GM15510 (cell line): ENCODE results near the gene NXPE1.

Experiments
- POLR2A ChIP-seq: IDR thresholded peaks from 3 replicates; pipeline ENCODE4 v1.6.1; 2011; ENCODE audit warnings: borderline replicate concordance; ENCODE audit not compliant: insufficient read length; ENCODE audit errors: extremely low read depth

The NXPE1 gene

DNA sequence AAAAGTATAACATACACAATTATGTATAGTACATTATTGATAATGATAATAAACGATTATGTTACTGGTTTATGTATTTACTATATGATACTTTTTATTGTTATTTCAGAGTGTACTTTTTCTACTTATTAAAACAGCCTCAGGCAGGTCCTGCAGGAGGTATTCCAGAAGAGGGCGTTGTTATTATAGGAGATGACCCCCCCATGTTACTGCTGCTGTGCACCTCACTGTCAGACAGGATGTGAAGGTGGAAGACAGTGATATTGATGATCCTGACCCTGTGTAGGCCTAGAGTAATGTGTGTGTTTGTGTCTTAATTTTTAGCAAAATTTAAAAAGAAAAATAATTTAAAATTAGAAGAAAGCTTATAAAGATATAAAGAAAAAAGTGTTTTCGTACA lies 62.8 kb downstream of the NXPE1 start:
- TF ChIP-seq POLR2A = no peak

DNA sequence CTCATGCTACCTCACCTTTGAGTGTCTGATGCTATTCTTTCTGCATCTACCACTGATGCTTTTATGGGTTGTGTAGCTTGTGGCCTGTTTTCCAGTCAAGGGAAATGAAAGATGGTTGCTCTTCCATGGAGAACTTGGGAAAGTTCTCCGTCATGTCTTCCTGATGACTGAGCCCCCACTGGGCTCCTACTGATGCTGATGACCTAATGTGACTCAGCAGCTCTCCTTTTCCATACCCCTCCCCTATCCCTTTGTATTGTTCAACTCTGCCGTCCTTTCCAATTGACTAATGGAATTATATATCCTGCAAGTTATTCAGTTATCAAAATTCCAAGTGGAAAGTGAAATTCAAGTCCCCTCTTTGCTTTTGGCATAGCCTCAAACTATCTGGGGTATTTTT lies 75.8 kb downstream of the NXPE1 start:
- TF ChIP-seq POLR2A = no peak

DNA sequence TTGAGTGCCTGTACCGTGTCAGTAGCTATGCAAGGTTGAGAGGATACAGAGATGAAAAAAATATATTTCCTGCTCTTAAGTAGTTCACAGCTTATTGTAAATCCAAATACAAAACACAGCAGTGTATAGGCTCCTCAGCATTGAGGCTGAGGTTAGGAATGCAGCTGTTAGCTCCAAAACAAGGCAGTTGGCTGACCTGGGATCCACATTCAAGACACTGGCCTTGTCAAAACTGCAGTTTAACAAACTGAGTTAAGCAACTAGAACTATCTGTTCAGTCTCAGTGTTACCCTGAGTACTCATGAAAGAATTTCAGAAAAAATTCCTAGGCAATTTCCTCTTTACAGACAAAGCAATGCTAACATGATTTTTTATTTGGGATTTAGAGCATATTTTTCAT lies 77.6 kb downstream of the NXPE1 start:
- no peak for TF ChIP-seq POLR2A

DNA sequence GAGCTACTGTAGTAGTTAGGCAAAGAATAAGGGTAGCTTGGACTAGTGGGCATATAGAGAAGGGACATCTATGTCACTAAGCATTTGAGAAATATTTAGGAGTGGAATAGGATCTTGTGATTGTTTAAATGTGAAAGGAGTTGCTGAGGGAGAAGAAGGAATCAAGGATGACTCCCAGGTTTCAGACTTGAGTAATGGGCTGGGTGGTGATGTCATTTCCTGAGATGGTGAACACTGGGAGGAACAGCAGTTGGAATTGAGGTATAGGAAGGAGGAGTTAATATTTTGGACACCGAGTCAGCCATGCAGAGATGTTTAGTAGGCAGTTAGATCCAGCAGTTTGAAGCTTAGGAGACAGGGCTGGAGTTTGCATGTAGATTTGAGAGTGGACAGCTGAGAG lies 80.3 kb downstream of the NXPE1 start:
- no peak for TF ChIP-seq POLR2A

DNA sequence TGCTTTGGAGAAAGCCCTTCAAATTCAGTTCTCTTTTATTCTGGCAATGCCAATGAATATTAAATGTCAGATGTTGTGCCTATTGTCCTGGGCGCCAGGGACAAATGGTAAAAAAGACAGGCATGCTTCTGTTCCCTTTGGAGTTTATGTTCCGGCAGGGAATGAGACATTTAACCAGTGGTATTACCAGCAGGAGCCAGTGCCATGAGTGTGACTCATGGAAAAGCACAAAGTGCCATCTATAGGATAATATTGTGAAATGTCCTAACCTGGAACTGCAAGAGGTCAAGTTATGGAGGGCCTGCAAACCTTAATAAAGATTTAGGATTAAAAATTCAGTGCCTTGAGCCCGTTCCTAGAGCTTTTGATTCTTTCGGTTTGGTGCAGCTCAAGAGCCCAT lies 80.9 kb downstream of the NXPE1 start:
- no peak for TF ChIP-seq POLR2A

DNA sequence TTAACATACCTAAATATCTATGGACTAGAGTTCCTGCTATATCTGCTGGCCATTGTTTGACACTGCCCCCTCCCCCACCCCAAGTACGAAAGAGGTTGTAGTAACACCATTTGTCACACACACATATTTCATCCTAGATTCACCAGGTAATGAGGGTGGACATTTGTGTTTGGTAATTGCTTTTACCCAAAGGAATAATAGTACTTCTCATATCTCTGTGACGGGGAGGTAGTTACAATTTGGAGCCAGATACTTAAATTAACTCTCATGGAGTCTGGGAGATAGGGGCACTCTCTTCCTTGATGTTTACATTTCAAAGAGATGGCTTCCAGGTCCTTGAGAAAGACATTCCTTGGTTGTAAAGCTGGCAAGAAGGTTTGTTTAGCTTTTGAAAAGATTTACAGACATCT lies 81.7 kb downstream of the NXPE1 start:
- TF ChIP-seq POLR2A = no peak

DNA sequence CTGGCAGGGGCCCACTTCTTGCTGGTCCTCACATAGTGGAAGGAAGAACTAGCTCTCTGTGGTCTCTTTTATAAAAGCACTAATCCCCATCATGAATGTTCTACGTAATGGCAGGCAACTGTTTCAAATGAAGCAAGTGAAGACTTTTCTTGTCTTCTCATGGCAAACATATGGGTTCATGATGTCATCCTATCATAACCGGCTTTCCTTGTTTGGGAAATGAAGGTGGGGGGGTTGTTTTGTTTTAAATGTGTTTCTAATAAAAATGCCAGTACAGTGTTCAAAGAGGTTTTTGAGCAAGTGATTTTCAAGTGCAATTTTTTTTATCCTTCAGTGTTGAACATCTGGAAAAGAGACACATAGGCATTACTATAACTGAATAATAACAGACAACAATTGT lies 87.0 kb downstream of the NXPE1 start:
- no peak for TF ChIP-seq POLR2A
